Measurements from ENCODE around the gene SLC37A4. TPM values are rescaled to one million over a fixed set of nuclear protein-coding genes. Genes with fewer than 3 reads are reported as not detected.

SLC37A4 gene
- polyA plus RNA-seq, 1 donor (not counting 4 experiments of a cell fraction or from before 2014, with no cell fraction given): 20.2 TPM

- no peak for FAIRE-seq
Observed at GRCh38 chr11:119025099-119025473, 5.6 kb downstream of the SLC37A4 start.

DNA sequence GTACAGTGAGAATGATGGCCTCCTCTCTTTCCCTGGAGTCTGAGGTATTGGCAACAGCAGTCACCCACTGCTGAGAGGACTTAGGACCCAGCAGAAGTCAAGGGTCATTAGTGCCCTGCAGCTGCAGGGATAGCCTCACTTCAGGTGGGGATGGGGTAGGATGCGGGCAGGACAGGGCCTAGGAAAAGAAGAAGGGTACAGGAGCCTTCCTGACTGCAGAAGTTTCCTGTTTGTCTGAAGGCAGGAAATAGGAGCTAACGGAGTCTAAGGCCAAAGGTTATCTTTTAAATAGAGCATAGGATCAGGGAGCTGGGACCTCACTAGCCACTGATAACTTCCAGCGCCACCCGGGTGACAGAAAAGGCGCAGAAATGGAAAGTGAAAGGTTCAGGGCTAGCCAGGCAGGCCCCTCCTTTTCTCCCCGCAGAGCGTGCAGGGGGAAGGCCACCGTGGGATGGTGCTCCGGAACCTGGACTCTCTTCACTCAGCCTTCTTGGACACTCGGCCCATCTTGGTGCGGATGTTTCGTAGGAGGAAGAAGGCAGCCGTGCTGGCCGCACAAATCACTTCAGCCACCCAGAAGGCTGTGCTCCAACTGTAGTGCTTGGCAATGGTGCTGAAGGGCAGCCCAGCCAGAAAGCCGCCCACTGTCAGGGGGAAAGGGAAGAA lies 6.1 kb downstream of the SLC37A4 start:
- Histone ChIP-seq H3K79me2 (ENCODE audit: control insufficient read depth, insufficient read depth, low read length) (peaks cover 20% of the 10 kb centered on the region), H3K9ac (ENCODE audit: control insufficient read depth, extremely low read depth, insufficient read depth, low read length) (no peak overlapping the region), H3K9me1 (ENCODE audit: control insufficient read depth, extremely low read depth, insufficient read depth, low read length) (no peaks in the 10 kb centered on the region), H3K4me2 (ENCODE audit: control insufficient read depth, extremely low read depth, insufficient read depth, low read depth, low read length) (no peak overlapping the region), H3K4me1 (ENCODE audit: control insufficient read depth, extremely low read depth, insufficient read depth, low read length) (peaks cover 17% of the 10 kb centered on the region), H4K20me1 (ENCODE audit: control insufficient read depth, extremely low read depth, insufficient read depth, low read length) (no peaks in the 10 kb centered on the region), H3K9me3 (ENCODE audit: control insufficient read depth, low read depth, low read length) (no peaks in the 10 kb centered on the region), H3K36me3 (ENCODE audit: control insufficient read depth in 2 of 2, extremely low read depth in 1 of 2, insufficient read depth in 2 of 2, low read length in 2 of 2) (peaks cover 27 to 40% of the 10 kb centered on the region in 2 experiments), H3K27me3 (ENCODE audit: control insufficient read depth, extremely low read depth, insufficient read depth, low read length) (no peaks in the 10 kb centered on the region), H2AFZ (ENCODE audit: control insufficient read depth, low read length) (no peak overlapping the region), H3K4me3 (ENCODE audit: control insufficient read depth in 2 of 3, extremely low read depth in 1 of 3, insufficient read depth in 2 of 3, low read depth in 1 of 3, low read length in 3 of 3) (no peak overlapping the region), H3K27ac (ENCODE audit: control insufficient read depth, insufficient read depth, low read length) (no peak overlapping the region)
- FAIRE-seq (no peak), DNase-seq (ENCODE audit: low read depth, low spot score) (no peak)
- TF ChIP-seq EZH2 (IDR thresholded peaks at IDR 0.05; ENCODE audit: low read length) (no peak), CTCF (optimal IDR thresholded peaks at IDR 0.05 in 1 of 3, IDR thresholded peaks at IDR 0.05 in 1 of 3, conservative IDR thresholded peaks at IDR 0.05 in 1 of 3; ENCODE audit: extremely low read depth in 1 of 3, insufficient read depth in 2 of 3, low read length in 3 of 3) (no peak)
- dilution Hi-C loops (cut with MboI; ENCODE audit: extremely low pct_ligation_motif_present, low sequenced_read_pairs): no loop called here

More at GRCh38 chr11:119025099-119025473, 5.6 kb downstream of the SLC37A4 start:
- no peak overlapping the region for H3K4me3 ChIP-seq (ENCODE audit: control insufficient read depth in 2 of 3, extremely low read depth in 1 of 3, insufficient read depth in 2 of 3, low read depth in 1 of 3, low read length in 3 of 3)
- peaks cover 19% of the 10 kb centered on the region for H3K79me2 ChIP-seq (ENCODE audit: control insufficient read depth, insufficient read depth, low read length)
- no peaks in the 10 kb centered on the region for H3K9me1 ChIP-seq (ENCODE audit: control insufficient read depth, extremely low read depth, insufficient read depth, low read length)
- DNase-seq (ENCODE audit: low read depth, low spot score): no peak
- TF ChIP-seq EZH2 (IDR thresholded peaks at IDR 0.05; ENCODE audit: low read length): no peak
- TF ChIP-seq CTCF (optimal IDR thresholded peaks at IDR 0.05 in 1 of 3, IDR thresholded peaks at IDR 0.05 in 1 of 3, conservative IDR thresholded peaks at IDR 0.05 in 1 of 3; ENCODE audit: extremely low read depth in 1 of 3, insufficient read depth in 2 of 3, low read length in 3 of 3): no peak
- H3K9me3 ChIP-seq (ENCODE audit: control insufficient read depth, low read depth, low read length): no peaks in the 10 kb centered on the region
- H4K20me1 ChIP-seq (ENCODE audit: control insufficient read depth, extremely low read depth, insufficient read depth, low read length): no peaks in the 10 kb centered on the region
- no peak overlapping the region for H3K9ac ChIP-seq (ENCODE audit: control insufficient read depth, extremely low read depth, insufficient read depth, low read length)
- H3K27me3 ChIP-seq (ENCODE audit: control insufficient read depth, extremely low read depth, insufficient read depth, low read length): no peaks in the 10 kb centered on the region
- peaks cover 27 to 40% of the 10 kb centered on the region in 2 experiments for H3K36me3 ChIP-seq (ENCODE audit: control insufficient read depth in 2 of 2, extremely low read depth in 1 of 2, insufficient read depth in 2 of 2, low read length in 2 of 2)
- H3K4me2 ChIP-seq (ENCODE audit: control insufficient read depth, extremely low read depth, insufficient read depth, low read depth, low read length): no peak overlapping the region
- dilution Hi-C loops (cut with MboI; ENCODE audit: extremely low pct_ligation_motif_present, low sequenced_read_pairs): no loop called here
- H3K27ac ChIP-seq (ENCODE audit: control insufficient read depth, insufficient read depth, low read length): no peak overlapping the region
- no peak overlapping the region for H2AFZ ChIP-seq (ENCODE audit: control insufficient read depth, low read length)
- H3K4me1 ChIP-seq (ENCODE audit: control insufficient read depth, extremely low read depth, insufficient read depth, low read length): peaks cover 16% of the 10 kb centered on the region
